PC-3 (cell line): ENCODE measurements around the gene GALNT18. TPM values are rescaled to one million over a fixed set of nuclear protein-coding genes. Genes with fewer than 3 reads are reported as not detected.

Source experiments
- ATAC-seq: fragments of 200-7000 bp; cut with Tn5 transposase; 2 replicates; pipeline ENCODE4 v1.9.1; 2020; ENCODE audit warnings: mild to moderate bottlenecking, moderate library complexity
- BruUV-seq: library from RNA; stranded (reverse); fragments of 400-500 nt; replicated peaks from 2 replicates; lab custom pipeline; 2021; lab: Mats Ljungman, UMichigan
- CTCF ChIA-PET: fragments of 300-600 bp; sonication (Branson Sonifier 250); formaldehyde crosslinking; loops from one replicate; lab custom pipeline; 2022; ENCODE audit warnings: antibody characterized with exemption; lab: Charles Lee
- POLR2A ChIA-PET: fragments of 300-600 bp; sonication (Branson Sonifier 250); formaldehyde crosslinking; loops from one replicate; lab custom pipeline; 2022; ENCODE audit warnings: antibody characterized with exemption; ENCODE audit not compliant: unreplicated experiment; lab: Charles Lee
- DNase-seq: peaks from one replicate; pipeline ENCODE4 v3.0.0-alpha.2; 2015
- H2AFZ ChIP-seq: fragments of 300-600 bp; sonication (generic); 2 replicates; pipeline ENCODE4 v1.6.0; 2016; ENCODE audit warnings: antibody characterized with exemption, low read length
- H3F3A ChIP-seq: fragments of 300-600 bp; sonication (generic); one replicate; pipeline ENCODE4 v1.6.0; 2017; ENCODE audit warnings: antibody characterized with exemption, low read length, control low read depth, mild to moderate bottlenecking; ENCODE audit not compliant: unreplicated experiment
- H3K27ac ChIP-seq: fragments of 300-600 bp; sonication (generic); 2 replicates; pipeline ENCODE4 v1.5.1; 2016; ENCODE audit warnings: mild to moderate bottlenecking, low read length
- H3K27me3 ChIP-seq: fragments of 300-600 bp; sonication (generic); 2 replicates; pipeline ENCODE4 v1.6.1; 2016; ENCODE audit warnings: low read length, mixed read lengths
- H3K36me3 ChIP-seq: fragments of 300-600 bp; sonication (generic); 2 replicates; pipeline ENCODE4 v1.6.1; 2016; ENCODE audit warnings: low read depth, mixed run types, low read length, mixed read lengths
- H3K4me1 ChIP-seq: fragments of 300-600 bp; sonication (generic); 2 replicates; pipeline ENCODE4 v1.5.1; 2016; ENCODE audit warnings: low read length; ENCODE audit not compliant: insufficient read depth
- H3K4me2 ChIP-seq: fragments of 300-600 bp; sonication (generic); 2 replicates; pipeline ENCODE4 v1.6.0; 2016; ENCODE audit warnings: low read length
- H3K4me3 ChIP-seq: fragments of 300-600 bp; sonication (generic); 2 replicates; pipeline ENCODE4 v1.5.1; 2016; ENCODE audit warnings: mild to moderate bottlenecking, low read length, mixed read lengths
- H3K79me2 ChIP-seq: fragments of 300-600 bp; sonication (generic); 2 replicates; pipeline ENCODE4 v1.6.1; 2017; ENCODE audit warnings: low read length, mixed read lengths
- H3K9ac ChIP-seq: fragments of 300-600 bp; sonication (generic); 2 replicates; pipeline ENCODE4 v1.6.0; 2016; ENCODE audit warnings: mild to moderate bottlenecking, low read length
- H3K9me2 ChIP-seq: fragments of 300-600 bp; sonication (generic); replicated peaks from 2 replicates; pipeline ENCODE4 v1.6.1; 2016; ENCODE audit warnings: mixed run types, low read length, mixed read lengths
- H3K9me3 ChIP-seq: fragments of 300-600 bp; sonication (generic); 2 replicates; pipeline ENCODE4 v1.6.1; 2016; ENCODE audit warnings: low read length, mixed read lengths
- H4K20me1 ChIP-seq: fragments of 300-600 bp; sonication (generic); 2 replicates; pipeline ENCODE4 v1.6.1; 2016; ENCODE audit warnings: low read length, mixed read lengths
- EZH2 ChIP-seq: fragments of 300-600 bp; sonication (generic); IDR thresholded peaks from one replicate; pipeline ENCODE4 v1.6.1; 2017; ENCODE audit warnings: antibody characterized with exemption, mild to moderate bottlenecking, low read length; ENCODE audit not compliant: unreplicated experiment
- EZH2phosphoT487 ChIP-seq: fragments of 300-600 bp; sonication (generic); IDR thresholded peaks from 2 replicates; pipeline ENCODE4 v1.6.1; 2018; ENCODE audit warnings: mild to moderate bottlenecking, antibody characterized with exemption, low read length, borderline replicate concordance
- intact Hi-C: fragments of 100-400 bp; cut with micrococcal nuclease; formaldehyde crosslinking; loops from 2 replicates; pipeline ENCODE4 v1.9.0; 2023
- total RNA-seq: library from RNA; depleted of rRNA; stranded (reverse); fragments of >200 nt; gene quantifications from 2 replicates; pipeline ENCODE4 v1.2.3, GENCODE V29; 2014
- TF ChIP-seq, protein P1 (sequence below): fragments of 300-600 bp; sonication (generic); conservative IDR thresholded peaks from 2 replicates; pipeline ENCODE4 v1.5.1; 2017; ENCODE audit warnings: antibody characterized with exemption, low read depth, mild to moderate bottlenecking, low read length

GALNT18 gene
- total RNA-seq, 1 experiment from 2014 or later = 34.5 TPM

- Histone ChIP-seq H3K27me3 (no peaks in the 10 kb centered on the region), H4K20me1 (no peaks in the 10 kb centered on the region), H3K27ac (no peak overlapping the region), H3K4me3 (no peak overlapping the region), H3K4me2 (no peak overlapping the region), H3K9me2 (no peaks in the 10 kb centered on the region), H3F3A (no peaks in the 10 kb centered on the region), H3K9ac (no peak overlapping the region), H3K36me3 (no peaks in the 10 kb centered on the region), H3K9me3 (no peaks in the 10 kb centered on the region), H3K79me2 (peaks cover 18% of the 10 kb centered on the region; the same call in 1 of the 2 replicates), H3K4me1 (peaks cover 23% of the 10 kb centered on the region), H2AFZ (no peak overlapping the region)
- ATAC-seq = no peak
- intact Hi-C loops = no loop called here
- BruUV-seq = no TSS peak
- POLR2A ChIA-PET = no interaction called here
- TF ChIP-seq EZH2phosphoT487 (no peak), EZH2 (no peak)
- TF ChIP-seq, protein P1, sequence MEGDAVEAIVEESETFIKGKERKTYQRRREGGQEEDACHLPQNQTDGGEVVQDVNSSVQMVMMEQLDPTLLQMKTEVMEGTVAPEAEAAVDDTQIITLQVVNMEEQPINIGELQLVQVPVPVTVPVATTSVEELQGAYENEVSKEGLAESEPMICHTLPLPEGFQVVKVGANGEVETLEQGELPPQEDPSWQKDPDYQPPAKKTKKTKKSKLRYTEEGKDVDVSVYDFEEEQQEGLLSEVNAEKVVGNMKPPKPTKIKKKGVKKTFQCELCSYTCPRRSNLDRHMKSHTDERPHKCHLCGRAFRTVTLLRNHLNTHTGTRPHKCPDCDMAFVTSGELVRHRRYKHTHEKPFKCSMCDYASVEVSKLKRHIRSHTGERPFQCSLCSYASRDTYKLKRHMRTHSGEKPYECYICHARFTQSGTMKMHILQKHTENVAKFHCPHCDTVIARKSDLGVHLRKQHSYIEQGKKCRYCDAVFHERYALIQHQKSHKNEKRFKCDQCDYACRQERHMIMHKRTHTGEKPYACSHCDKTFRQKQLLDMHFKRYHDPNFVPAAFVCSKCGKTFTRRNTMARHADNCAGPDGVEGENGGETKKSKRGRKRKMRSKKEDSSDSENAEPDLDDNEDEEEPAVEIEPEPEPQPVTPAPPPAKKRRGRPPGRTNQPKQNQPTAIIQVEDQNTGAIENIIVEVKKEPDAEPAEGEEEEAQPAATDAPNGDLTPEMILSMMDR = no peak
- CTCF ChIA-PET = no interaction called here
- DNase-seq = no peak
Measured at GRCh38 chr11:11570823-11571222, 51.0 kb downstream of the GALNT18 start.

GRCh38 chr11:11569936-11570491 lies 51.8 kb downstream of the GALNT18 start:
- intact Hi-C loops = no loop called here
- Histone ChIP-seq H3K9ac (no peak overlapping the region), H3K36me3 (no peaks in the 10 kb centered on the region), H3K4me1 (peaks cover 23% of the 10 kb centered on the region), H4K20me1 (no peaks in the 10 kb centered on the region), H2AFZ (no peak overlapping the region), H3K9me3 (no peaks in the 10 kb centered on the region), H3K79me2 (peaks cover 23% of the 10 kb centered on the region), H3K4me3 (no peak overlapping the region), H3K27me3 (no peaks in the 10 kb centered on the region), H3K27ac (no peak overlapping the region), H3K4me2 (no peak overlapping the region), H3K9me2 (no peaks in the 10 kb centered on the region), H3F3A (no peaks in the 10 kb centered on the region)
- POLR2A ChIA-PET = interaction anchor here (0.6 kb wide), 1 partner anchor 14 kb away, joined by 3 read pairs; no protein-coding TSS in a partner anchor
- BruUV-seq = no TSS peak
- DNase-seq (peak; percentile 13), ATAC-seq (peak; percentile 48)
- TF ChIP-seq EZH2 (no peak), EZH2phosphoT487 (no peak)
- TF ChIP-seq, protein P1 = no peak
- CTCF ChIA-PET = no interaction called here

DNA sequence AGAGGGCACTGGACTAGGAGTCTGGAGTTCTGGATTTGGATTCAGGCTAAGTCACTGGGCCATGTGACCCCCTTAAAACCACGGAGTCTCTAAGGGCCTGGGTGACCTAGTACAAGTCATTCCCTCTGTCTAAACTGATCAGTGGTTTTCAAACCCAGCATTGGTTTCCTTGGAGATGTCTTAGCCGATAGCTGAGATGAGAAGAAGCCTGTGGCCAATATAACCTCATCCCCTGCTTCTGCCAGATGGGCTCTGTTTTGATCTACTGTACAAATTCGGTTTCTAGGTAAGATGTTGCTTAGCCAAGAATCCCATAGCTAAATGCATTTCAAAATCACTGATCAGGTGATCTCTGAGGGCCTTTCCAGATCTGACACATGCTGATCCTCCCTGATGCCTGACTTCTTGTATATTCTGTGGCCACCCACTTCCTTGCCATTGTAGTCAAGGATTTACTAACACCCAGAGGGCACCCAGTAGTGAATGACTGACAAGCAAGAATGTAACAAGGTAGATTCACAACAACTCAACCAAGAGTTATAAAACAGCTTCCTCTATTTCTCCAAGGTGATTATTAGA lies 53.1 kb downstream of the GALNT18 start:
- no TSS peak for BruUV-seq
- Histone ChIP-seq H3K4me1 (peaks cover 23% of the 10 kb centered on the region), H3F3A (no peaks in the 10 kb centered on the region), H4K20me1 (no peaks in the 10 kb centered on the region), H3K79me2 (peaks cover 23% of the 10 kb centered on the region), H3K36me3 (no peaks in the 10 kb centered on the region), H3K27ac (peak overlapping the region; percentile 41), H3K4me2 (peak overlapping the region; percentile 41), H3K4me3 (no peak overlapping the region), H3K27me3 (no peaks in the 10 kb centered on the region), H3K9ac (no peak overlapping the region), H3K9me3 (no peaks in the 10 kb centered on the region), H3K9me2 (no peaks in the 10 kb centered on the region), H2AFZ (no peak overlapping the region)
- CTCF ChIA-PET = no interaction called here
- DNase-seq (peak; percentile 34), ATAC-seq (peak; percentile 42)
- intact Hi-C loops = no loop called here
- POLR2A ChIA-PET = interaction anchor here (0.6 kb wide), 1 partner anchor 13 kb away, joined by 3 read pairs; no protein-coding TSS in a partner anchor
- no peak for TF ChIP-seq EZH2phosphoT487
- TF ChIP-seq, protein P1 = no peak
- no peak for TF ChIP-seq EZH2
